ENCODE measurements around the gene TFCP2L1.

The TFCP2L1 gene

DNA sequence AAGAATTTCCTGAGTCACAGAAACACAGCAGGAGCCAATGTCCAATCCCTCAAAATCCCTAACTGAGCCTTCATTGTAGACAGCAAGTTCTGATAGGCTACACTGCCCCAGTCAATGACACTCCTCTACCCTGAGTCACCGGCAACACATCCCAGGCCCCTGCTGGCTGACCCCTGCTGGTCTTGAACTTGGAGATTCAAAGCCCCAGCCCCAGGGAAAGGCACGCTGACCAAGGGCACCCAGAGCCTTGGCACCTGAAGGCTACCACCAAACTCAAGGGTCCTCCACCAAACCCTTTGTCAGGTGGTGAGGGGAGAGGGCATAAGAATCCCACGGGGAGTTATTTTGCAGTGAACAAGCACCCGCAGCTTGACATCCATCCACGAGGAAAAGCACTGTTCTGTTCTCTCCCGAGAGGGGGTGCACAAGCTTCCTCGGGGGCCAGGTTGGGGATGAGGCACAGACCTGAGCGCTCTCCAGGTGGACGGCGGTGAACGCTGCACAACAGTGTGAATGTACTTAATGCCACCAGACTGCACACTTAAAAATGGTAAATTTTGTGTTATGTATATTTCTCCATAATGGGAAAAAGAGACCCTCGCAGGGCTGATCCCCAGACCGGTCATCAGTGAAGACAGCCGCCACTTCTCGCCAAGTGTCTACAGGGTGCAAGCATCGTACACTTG, 46.9 kb downstream of the TFCP2L1 start:
- DNase-seq (ENCODE audit: low read depth) = no peak
- no peak overlapping the region for H3K4me3 ChIP-seq (ENCODE audit: low read depth, low read length)
- TF ChIP-seq CTCF (IDR thresholded peaks at IDR 0.05; ENCODE audit: low read depth, low read length, missing control alignments) = no peak

GRCh38 chr2:121237336-121237979, 47.5 kb downstream of the TFCP2L1 start:
- H3K4me3 ChIP-seq (ENCODE audit: low read depth, low read length) = no peak overlapping the region
- no peak for TF ChIP-seq CTCF (IDR thresholded peaks at IDR 0.05; ENCODE audit: low read depth, low read length, missing control alignments)
- no peak for DNase-seq (ENCODE audit: low read depth)

- no peak for TF ChIP-seq CTCF (IDR thresholded peaks at IDR 0.05; ENCODE audit: low read depth, low read length, missing control alignments)
- H3K4me3 ChIP-seq (ENCODE audit: low read depth, low read length) = no peak overlapping the region
Observed at GRCh38 chr2:121236650-121237180, 48.3 kb downstream of the TFCP2L1 start.

GRCh38 chr2:121236101-121236640, 48.8 kb downstream of the TFCP2L1 start:
- DNase-seq (ENCODE audit: low read depth) = no peak
- no peak overlapping the region for H3K4me3 ChIP-seq (ENCODE audit: low read depth, low read length)
- TF ChIP-seq CTCF (IDR thresholded peaks at IDR 0.05; ENCODE audit: low read depth, low read length, missing control alignments) = no peak

More at GRCh38 chr2:121236650-121237180, 48.3 kb downstream of the TFCP2L1 start:
- DNase-seq (ENCODE audit: low read depth) = no peak

DNA sequence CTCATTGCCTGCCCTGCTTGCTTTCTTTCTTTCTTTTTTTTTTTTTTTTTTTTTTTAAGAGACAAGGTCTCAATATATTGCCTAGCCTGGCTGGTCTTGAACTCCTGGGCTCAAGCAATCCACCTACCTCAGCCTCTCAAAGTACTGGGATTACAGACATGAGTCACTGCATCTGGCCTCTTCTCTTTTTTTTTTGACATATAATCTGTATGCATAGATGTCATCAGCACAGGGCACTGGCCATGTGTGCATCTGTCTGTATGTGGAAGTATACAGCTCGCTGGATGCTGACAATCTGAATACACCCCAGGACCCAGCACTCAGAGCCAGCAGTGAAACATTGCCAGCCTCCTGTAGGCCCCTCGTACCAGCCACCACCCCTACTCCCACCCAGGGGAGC, 49.5 kb downstream of the TFCP2L1 start:
- H3K4me3 ChIP-seq (ENCODE audit: low read depth, low read length) = no peak overlapping the region
- TF ChIP-seq CTCF (IDR thresholded peaks at IDR 0.05; ENCODE audit: low read depth, low read length, missing control alignments) = no peak
- DNase-seq (ENCODE audit: low read depth) = no peak

GRCh38 chr2:121234791-121235190, 50.2 kb downstream of the TFCP2L1 start:
- no peak for TF ChIP-seq CTCF (IDR thresholded peaks at IDR 0.05; ENCODE audit: low read depth, low read length, missing control alignments)
- no peak overlapping the region for H3K4me3 ChIP-seq (ENCODE audit: low read depth, low read length)
- no peak for DNase-seq (ENCODE audit: low read depth)
